Dedifferentiated amniotic fluid mesenchymal stem cell (primary cell): ENCODE measurements around the gene INPP5J.
"Not testable (repeated sequence)": the region's sequence is repeated elsewhere in the genome, so short reads cannot be mapped to it uniquely, and the experiment has no call there.

ENCODE experiments used
- DNase-seq: peaks from one replicate; pipeline ENCODE4 v3.0.0-alpha.2; 2016; ENCODE audit errors: extremely low spot score

The INPP5J gene, protein sequence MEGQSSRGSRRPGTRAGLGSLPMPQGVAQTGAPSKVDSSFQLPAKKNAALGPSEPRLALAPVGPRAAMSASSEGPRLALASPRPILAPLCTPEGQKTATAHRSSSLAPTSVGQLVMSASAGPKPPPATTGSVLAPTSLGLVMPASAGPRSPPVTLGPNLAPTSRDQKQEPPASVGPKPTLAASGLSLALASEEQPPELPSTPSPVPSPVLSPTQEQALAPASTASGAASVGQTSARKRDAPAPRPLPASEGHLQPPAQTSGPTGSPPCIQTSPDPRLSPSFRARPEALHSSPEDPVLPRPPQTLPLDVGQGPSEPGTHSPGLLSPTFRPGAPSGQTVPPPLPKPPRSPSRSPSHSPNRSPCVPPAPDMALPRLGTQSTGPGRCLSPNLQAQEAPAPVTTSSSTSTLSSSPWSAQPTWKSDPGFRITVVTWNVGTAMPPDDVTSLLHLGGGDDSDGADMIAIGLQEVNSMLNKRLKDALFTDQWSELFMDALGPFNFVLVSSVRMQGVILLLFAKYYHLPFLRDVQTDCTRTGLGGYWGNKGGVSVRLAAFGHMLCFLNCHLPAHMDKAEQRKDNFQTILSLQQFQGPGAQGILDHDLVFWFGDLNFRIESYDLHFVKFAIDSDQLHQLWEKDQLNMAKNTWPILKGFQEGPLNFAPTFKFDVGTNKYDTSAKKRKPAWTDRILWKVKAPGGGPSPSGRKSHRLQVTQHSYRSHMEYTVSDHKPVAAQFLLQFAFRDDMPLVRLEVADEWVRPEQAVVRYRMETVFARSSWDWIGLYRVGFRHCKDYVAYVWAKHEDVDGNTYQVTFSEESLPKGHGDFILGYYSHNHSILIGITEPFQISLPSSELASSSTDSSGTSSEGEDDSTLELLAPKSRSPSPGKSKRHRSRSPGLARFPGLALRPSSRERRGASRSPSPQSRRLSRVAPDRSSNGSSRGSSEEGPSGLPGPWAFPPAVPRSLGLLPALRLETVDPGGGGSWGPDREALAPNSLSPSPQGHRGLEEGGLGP

DNA sequence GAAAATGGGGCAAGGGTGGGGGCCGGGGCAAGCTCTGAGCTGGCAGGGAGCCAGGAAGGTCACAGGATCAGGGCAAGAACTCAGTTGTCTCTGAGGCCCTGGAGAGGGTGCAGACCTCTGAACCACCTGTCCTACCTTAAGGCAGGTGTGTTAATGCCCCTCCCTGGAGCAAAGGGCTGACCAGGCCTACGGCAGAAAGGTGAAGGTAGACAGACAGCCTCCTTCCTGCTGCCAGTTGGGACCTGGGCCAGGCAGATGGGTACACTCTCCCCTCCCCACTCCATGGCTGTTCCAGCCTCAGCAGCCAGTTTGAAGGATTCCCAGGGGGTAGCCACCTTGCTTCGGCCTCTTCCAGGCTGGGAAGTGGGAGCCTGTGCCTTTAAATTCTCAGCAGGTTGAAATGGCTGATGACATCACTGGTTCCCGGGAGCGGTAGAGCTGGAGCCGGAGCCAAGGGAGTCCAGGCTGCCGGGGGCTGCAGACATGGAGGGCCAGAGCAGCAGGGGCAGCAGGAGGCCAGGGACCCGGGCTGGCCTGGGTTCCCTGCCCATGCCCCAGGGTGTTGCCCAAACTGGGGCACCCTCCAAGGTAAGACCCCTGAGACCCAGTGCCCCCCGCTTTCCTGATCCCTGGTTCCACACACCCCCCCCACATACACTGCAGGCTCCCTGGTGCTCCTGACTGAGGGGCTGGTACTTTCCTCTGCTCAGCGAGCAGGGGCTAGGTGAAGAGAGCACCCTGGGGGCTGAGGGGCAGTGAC, at the start of gene INPP5J:
Gene INPP5J (plus strand): TSS at position 435 of the 760 bp plus-strand sequence. CDS start 49 bp downstream, at position 484.
- no peak for DNase-seq

DNA sequence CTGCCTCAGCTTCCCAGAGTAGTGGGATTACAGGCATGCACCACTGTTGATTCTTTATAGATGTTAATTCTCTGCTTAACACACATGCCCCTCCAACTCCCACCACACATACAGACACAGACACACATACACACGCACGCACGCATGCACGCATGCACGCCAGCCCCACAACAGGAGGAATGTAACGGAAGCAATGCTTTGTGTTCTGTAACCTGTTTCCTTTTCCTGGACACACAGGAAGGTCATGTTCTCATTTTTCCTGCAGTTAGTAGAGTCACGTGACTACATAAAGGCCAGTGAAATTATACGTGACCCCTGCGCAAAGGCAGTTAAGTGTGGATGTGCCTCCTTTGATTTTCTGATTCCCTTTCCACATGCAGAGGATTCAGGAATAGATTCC, 49.6 kb upstream of the INPP5J start:
- not testable (repeated sequence) for DNase-seq

DNA sequence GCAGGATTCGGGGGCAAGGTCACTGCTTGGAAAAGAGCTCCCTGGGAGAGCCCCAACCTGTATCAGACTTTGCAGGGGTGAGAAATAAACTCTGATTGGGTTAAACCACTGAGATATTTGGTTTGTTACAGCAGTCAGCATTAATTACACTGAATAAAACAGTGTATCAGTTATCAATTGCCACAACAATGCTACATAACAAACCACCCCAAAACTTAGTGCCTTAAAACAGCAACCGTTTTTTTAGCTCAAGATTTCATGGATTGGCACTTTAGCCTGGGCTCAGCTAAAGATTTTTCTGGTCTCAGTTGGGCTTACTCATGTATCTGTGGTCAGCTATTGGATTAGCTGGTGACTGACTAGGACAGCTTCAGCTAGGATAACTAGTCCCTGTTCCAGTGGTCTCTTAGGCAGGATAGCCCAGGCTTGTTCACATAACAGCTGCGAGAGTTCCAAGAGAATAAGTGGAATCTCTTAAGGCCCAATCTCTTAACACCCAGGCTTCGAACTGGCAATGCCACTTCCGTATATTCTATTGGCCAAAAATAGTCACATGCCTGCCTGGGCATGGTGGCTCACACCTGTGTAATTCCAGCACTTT, 49.1 kb upstream of the INPP5J start:
- not testable (repeated sequence) for DNase-seq

DNA sequence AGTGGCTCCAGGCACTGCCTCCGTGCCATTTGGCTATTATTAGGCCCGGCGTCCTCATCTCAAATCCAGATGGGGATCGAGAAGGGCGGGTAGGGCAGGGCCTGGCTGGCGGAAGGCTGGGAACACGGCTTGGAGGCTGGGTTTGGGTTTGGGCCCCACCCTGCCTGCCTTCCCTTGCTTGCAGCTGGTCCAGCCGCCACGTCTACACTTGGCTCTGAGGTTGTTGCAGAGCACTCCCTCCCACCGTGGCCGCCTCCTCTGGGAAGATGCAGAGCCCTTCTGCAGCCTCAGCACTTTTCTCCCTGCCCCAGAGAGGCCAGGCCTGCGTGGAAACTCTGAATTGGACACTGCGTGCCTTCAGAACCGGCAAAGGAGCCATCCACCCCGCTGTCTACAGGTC, 46.8 kb upstream of the INPP5J start:
- no peak for DNase-seq

DNA sequence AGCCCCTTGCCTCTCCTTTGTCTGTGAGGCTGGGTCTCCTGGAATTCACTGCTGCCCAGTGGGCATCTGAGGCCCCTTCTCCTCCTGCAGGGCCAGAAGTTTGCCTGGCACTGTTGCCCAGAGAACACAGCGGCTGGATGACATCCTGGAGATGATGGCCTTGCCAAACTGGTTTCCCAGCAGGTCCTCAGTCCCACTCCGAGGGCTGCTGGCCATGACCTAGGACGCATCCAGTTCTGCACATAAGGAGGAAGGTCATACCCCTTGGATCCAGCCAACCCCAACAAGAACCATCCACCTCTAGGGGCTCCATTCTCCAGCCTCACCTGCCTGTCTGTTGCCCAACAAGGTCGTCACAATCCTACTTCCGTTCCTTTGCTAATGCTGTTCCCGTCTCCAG, 45.1 kb upstream of the INPP5J start:
- no peak for DNase-seq

DNA sequence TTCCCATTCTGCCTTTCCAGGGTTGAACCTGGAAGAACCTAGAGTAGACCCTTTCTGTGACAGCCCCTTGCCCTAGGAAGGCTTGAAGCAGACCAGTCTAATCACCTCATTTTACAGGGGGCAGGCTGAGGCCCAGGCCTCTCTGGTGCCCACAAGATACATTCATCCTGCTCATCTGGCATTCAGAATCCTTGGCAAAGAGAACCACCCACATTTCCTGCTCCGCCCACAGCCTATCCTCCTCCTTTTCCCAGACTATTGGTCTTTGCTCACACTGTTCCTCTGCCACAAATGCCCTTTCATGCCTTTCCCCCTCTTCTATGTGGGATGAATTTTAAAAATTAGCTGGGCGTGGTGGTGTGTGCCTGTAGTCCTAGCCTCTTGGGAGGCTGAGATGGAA, 44.4 kb upstream of the INPP5J start:
- DNase-seq: not testable (repeated sequence)

DNA sequence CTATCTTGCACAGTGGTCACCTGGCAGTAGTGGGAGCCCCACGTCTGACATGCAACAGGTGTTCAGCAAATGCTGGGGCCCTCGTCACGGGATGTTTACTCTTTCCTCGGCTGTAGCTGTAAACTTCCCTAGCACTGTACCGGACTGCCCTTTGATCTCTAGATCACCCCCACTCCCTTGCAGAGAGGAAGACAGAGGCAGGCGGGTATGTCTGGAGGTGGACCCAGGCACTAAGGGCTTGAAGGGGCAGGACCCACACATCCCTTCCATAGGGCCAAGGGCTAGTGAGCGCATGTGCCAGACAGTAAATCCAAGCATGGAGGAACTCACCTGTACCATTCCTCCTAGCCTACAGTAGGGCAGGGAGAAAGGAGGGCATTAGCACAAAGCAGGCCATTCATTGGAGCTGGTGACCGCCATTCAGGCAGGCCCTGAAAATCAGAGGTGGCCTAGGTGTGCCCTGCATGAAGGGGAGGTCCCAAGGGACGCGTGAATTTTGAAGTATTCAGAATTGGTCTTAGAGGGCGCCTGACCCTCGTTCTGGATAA, 43.6 kb upstream of the INPP5J start:
- DNase-seq: no peak

DNA sequence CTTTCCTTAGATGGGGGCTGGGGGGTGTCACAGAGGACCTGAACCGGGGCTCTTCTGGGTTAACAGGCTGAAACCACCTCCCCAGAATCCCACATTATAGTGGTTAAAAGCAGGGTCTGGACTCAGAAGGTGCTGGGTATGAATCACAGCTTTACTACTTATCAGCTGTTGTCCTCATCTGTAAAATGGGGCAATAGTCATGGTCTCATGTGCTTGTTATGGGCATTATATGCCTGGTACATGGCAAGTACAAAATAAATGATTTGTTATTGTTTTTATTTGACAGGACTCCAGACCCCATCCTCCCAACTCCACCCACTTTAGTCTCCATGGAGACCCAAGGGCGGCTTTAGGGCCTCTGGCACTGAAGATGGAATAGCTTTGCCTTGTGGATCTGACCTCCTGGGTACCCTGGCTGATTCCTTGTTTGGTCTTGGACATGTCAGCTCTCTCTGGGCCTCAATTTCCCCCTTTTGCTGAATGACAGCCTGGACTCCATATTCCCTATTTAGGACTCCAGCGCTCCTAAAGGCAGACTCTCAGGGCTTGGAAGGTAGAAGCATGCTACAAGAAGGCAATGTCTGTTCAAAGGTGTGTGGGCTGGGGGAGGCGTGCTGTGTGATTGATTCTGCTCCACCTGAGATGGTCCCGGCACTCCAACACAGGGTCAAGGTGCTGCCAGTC, 42.5 kb upstream of the INPP5J start:
- DNase-seq: no peak

DNA sequence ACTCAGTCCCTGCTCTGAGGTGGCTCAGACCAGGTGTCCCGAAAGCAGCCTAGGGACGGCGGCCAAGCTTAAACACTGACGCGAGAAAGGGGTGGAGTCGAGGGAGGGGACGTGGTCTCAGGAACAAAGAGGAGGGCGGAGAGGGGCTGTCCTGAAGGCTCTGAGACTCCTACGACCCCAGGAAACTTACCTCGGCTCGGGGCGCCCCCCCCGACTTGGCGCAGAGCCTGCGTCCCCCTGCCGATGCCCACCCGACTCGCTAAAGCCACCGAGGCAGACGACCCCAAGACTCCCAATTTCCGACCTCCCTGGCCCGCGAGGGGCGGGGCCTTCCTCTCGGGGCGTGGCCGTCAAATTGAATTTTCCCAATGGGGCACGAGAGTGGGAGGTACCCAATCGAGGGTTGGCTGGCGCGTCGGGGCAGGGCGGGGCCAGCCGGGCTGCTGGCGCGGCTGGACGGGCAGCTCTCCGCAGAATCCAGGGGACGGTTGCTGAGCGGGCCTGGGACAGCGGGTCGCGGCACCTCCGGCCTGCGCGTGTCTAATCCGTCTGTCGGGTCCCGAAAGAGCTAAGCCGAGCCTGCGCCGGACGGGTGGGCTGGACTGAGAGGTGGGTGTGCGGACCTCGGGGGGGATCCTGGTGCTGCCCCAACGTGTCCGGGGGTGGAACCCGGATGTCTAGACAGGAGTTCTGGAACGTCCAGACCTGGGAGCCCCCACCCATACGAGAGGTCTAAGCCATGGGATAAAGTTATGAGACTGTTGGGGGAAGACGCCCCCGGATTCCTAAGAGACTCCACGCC, 41.7 kb upstream of the INPP5J start, which contains the start of gene SMTN:
Gene SMTN (plus strand): TSS at position 471 of the 802 bp plus-strand sequence. CDS start 1,941 bp downstream, outside the sequence.
- peak; percentile 85 for DNase-seq

DNA sequence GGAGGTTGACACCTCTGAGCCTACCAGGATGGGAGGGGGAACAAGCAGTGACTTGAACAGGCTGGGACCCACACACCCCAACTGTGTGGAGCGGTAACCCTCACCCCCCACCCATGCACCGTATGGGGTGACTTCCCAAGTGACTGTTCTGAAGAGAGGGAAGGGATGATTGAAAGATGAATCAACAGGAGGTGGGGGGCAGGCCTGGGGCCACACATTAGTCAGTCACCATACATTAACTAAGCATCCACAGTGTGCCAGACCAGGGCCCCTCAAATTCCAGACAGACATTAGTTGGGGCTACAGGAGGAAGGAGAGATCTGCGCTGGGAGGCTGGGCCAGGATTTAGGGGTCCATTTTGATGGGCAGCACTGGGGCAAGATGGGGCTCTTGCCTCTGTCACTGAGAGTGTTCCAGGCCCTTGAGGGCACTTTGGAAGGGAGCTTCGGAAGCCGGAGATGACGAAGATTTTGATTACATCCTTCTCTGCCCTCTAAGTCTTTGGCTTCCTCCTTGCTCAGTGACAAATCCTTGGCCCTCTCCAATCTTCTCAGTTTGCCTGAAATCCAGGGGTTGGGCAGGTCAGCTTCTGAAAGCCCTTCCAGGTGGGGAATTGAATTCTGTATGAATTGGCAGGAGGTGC, 40.7 kb upstream of the INPP5J start:
- no peak for DNase-seq

DNA sequence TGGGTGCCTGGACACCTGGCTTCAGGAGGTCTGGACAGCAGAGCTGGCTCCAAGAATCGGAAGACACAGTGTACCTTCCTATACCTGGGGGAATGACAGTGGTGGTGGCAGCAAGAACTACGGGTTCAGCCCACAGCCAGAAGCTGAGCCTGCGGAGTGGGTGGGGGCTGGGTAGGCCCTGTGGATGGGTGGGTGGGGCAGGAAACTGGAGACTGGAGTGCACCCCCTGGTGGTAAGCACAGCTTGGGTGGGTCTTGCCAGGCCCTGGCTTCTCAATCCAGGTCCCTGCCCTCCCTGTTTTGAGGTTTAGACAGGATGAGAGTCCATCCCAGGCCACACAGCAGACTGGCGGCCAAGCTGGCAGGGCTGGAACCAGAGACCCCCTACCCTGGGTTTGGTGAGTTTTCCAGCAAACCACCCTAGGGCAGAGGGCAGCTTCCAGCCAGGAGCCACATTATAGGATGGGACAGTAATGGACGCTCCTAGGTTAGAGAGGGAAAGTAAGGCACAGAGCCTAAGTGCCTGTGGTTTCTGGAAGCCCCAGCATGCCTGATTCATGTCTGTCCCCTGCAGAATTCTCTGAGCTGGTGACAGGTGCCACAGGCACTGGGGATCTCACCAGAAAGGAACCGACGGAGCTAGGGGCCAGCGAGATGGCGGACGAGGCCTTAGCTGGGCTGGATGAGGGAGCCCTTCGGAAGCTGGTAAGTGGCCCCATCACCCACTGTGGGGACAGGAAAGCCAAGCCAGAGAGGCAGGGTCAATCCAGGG, 40.0 kb upstream of the INPP5J start:
- no peak for DNase-seq

DNA sequence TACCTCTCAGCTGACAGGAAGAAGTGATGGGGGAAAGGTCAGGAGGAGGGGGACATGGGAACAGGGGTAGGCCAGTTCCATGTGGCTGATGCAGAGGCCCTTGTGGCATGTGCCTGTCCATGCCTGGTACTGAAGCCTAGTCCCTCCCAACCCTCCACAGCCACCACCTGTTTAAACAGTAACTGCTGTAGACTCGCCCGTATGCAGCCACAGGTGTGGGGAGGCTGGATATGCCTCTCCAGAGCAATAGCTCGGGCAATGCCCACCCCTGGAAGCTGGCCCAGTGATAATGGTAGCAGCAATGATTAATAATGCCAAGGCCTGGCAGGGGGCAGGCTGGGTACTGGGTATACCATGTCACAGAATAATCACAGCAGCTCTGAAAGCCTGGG, 39.4 kb upstream of the INPP5J start:
- DNase-seq: no peak

DNA sequence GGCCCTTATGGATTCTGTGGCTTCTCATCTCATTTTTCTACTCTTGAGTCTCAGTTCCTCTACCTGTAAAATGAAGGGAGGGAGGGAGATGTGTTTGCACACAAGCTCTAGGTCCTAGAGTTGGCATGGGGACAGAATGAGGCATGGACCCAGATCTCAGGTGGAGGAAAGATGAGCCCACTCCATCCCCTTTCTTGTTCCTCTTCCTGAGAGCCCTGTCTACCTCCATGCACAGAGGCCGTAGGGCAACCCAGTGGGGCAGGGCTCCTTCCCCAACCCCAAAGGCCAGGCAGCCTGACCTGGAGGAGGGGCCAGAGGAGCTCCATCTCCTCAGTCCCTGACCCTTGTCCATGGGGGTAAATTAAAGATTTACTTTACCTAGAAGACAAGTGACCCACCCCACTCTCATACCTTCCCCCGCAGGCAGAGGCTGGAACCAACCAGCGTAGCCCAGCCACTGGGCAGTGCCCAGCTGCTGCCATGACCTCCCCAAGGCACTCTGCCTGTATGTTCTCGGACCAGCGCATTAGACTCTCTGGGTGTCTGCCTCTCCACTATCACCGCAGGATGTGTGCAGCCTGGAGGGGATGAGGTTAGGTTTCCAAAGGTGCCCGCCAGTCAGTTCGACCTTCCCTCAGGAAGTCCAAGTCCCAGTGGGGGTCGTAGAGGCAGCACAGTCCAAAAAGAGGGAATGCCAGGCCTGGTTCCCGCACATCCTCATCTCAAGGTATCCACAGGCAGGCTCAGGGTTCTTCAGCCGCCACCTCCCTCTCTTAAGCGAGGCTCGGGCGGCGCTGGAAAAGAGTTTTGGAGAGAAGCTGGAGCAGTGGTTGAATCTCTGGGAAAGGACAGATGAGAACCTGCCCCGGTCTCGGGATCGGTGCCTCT, 38.6 kb upstream of the INPP5J start:
- no peak for DNase-seq

DNA sequence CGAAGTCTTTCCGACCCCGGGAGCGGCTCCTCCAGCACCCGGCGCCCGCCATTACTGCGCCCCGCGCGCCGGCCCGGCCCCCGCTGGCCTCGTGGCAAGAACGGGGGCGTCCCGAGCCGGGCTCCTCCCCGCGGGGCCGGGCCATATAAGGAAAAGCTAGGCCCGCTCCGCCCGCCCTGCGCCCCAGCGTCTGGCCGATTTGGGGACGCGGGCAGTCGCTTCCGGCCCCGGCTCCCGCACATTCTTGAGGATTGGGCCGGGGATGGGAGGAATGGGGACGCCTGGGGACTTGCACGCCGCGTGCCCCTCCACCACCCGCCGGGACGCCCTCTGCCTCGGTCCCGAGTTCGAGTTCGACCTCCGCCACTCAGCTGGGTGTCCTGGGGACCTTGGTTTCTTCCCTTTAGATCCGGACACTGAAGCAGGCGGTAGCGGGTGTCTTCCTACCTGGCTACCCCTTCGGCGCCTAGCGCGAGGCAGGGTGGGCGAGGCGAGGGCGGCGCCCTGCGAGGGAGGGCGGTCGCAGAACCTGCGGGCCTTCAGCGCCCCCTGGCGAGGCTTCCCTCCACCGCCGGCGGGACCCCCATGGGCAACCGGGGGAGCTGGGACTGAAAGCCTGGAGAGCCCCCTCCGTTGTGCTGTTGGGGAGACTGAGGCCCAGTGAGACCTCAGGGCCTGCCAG, 37.8 kb upstream of the INPP5J start:
- peak; percentile 51 for DNase-seq

DNA sequence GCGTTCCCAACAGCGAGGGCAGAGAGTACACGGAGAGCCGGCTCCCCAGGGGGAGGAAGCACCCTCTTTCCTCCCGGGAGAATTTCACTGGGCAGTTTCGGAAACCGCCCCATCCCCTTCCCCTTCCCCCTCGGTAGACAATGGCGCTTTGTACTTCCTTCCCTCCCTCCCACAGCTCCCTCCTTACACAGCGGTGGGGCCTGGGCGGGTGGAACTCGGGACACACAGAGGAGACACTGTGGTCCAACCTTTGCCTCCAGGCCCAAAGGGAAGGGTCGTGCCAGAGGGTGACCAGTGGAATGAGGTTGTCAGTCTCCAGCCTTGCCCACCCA, 37.3 kb upstream of the INPP5J start:
- no peak for DNase-seq

DNA sequence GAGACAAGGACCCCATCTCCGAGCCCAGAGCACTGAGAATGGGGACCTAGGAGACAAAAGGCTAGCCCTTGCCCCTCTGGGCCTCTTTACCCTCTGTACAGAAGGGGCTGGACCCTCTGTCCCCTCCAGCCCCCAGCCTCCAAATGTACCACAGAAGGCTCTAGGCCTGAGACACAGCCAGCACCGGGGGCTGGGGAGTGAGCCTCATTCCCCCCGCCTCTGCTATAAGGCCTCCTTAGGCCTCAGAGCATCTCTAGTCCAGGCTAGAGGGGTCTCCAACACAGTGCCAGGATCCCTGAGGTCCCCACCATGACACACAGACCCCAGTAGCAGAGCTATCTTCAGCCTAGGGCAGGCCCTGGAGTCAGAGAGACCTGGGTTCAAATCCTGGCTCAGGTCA, 36.8 kb upstream of the INPP5J start:
- no peak for DNase-seq
